ENCODE data around the gene SIAE. TPM values are rescaled to one million over a fixed set of nuclear protein-coding genes. Genes with fewer than 3 reads are reported as not detected.

The SIAE gene
- total and polyA plus RNA-seq, 2 of the 8 experiments (the other 6 are each of a cell fraction or from before 2014, with no cell fraction given), result 2.3 to 3.7 TPM

- TF ChIP-seq FOSL1 (IDR thresholded peaks at IDR 0.05; ENCODE audit: insufficient read depth, low read depth, low read length) (no peak), SP4 (IDR thresholded peaks at IDR 0.05; ENCODE audit: low read length) (no peak), SIX5 (IDR thresholded peaks at IDR 0.05; ENCODE audit: low read depth, low read length) (no peak), GTF2F1 (IDR thresholded peaks at IDR 0.05; ENCODE audit: borderline replicate concordance, low read depth, low read length) (no peak)
Measured at GRCh38 chr11:124658501-124658900, 15.0 kb downstream of the SIAE start (continued).
